Left colon (tissue), 2 donors: ENCODE data around the gene OXLD1. TPM values are rescaled to one million over a fixed set of nuclear protein-coding genes. Genes with fewer than 3 reads are reported as not detected.
A peak's percentile ranks its signal among the peaks of the same experiment; 100 is the strongest.
"Not testable (repeated sequence)": the region's sequence is repeated elsewhere in the genome, so short reads cannot be mapped to it uniquely, and the experiment has no call there.

Source experiments
- ATAC-seq: fragments of 200-7000 bp; cut with Tn5 transposase; one replicate; pipeline ENCODE4 v1.9.1; 2020; ENCODE audit warnings: mild to moderate bottlenecking, moderate library complexity
- DNase-seq, 2 donors: peaks; one replicate each; pipeline ENCODE4 v3.0.0-alpha.2; 2020
- intact Hi-C, 2 donors: fragments of 100-400 bp; cut with DNase I in 1 of 2; cut with micrococcal nuclease in 1 of 2; formaldehyde crosslinking; loops; one replicate each; pipeline versions ENCODE4 v1.11.2 to v1.14.0; 2022; cut with DNase I, micrococcal nuclease
- total RNA-seq, 2 donors: library from RNA; stranded (reverse); fragmentation: NEBNext Ultra II Directional; extraction: Animal tissue kit (Norgen Biotek cat#: 25700); gene quantifications; one replicate each; pipeline ENCODE4 v1.2.1, GENCODE V29; 2021
- donor health status: DM: no; HTN: no; CAD: no.
- donor health status: DM: yes; HTN: yes; CAD: no.

Gene OXLD1
- total RNA-seq, 2 donors from 2014 or later, result 24.6 to 36.6 TPM

- intact Hi-C loops, result no loop called here
- ATAC-seq (no peak), DNase-seq (no peak)
Observed at GRCh38 chr17:81687770-81688541, 21.6 kb upstream of the OXLD1 start.

GRCh38 chr17:81686614-81687013, 20.2 kb upstream of the OXLD1 start:
- ATAC-seq, result no peak
- no peak for DNase-seq
- intact Hi-C loops, result no loop called here

GRCh38 chr17:81685108-81685507, 18.7 kb upstream of the OXLD1 start:
- intact Hi-C loops, result no loop called here
- no peak for DNase-seq
- ATAC-seq, result no peak

GRCh38 chr17:81684442-81684911, 18.1 kb upstream of the OXLD1 start:
- DNase-seq, result no peak

GRCh38 chr17:81683584-81684441, 17.4 kb upstream of the OXLD1 start, which contains the start of the genes ARL16 and HGS:
TSS of gene ARL16 (minus strand) at chr17:81683797. CDS start at chr17:81683753, 44 bp downstream.
TSS of gene HGS (plus strand) at chr17:81684011. CDS start at chr17:81684067, 56 bp downstream.
- intact Hi-C loops, result no loop called here
- peak; percentile 97 to 98 for DNase-seq
- ATAC-seq, result peak; percentile 95

More at GRCh38 chr17:81684442-81684911, 18.1 kb upstream of the OXLD1 start:
- ATAC-seq, result no peak
- intact Hi-C loops, result no loop called here

- intact Hi-C loops, result no loop called here
- DNase-seq (no peak), ATAC-seq (peak; percentile 32)
Observed at GRCh38 chr17:81683208-81683583, 16.8 kb upstream of the OXLD1 start.

GRCh38 chr17:81682565-81683207, 16.3 kb upstream of the OXLD1 start:
- intact Hi-C loops, result no loop called here
- no peak for ATAC-seq

GRCh38 chr17:81681672-81682071, 15.3 kb upstream of the OXLD1 start:
- ATAC-seq, result no peak
- DNase-seq, result no peak
- intact Hi-C loops, result no loop called here

More at GRCh38 chr17:81682565-81683207, 16.3 kb upstream of the OXLD1 start:
- DNase-seq, result no peak

- ATAC-seq, result no peak
- no peak for DNase-seq
- intact Hi-C loops, result no loop called here
Observed at GRCh38 chr17:81680150-81680549, 13.7 kb upstream of the OXLD1 start.

- no peak for DNase-seq
- no peak for ATAC-seq
- intact Hi-C loops, result no loop called here
Observed at GRCh38 chr17:81676906-81677305, 10.5 kb upstream of the OXLD1 start.

GRCh38 chr17:81675515-81676221, 9.3 kb upstream of the OXLD1 start:
- intact Hi-C loops, DNase-seq: not testable (repeated sequence)
- ATAC-seq, result peak; percentile 25

- intact Hi-C loops, result no loop called here
- DNase-seq (no peak), ATAC-seq (no peak)
Observed at GRCh38 chr17:81673561-81674258, 7.3 kb upstream of the OXLD1 start.

GRCh38 chr17:81672954-81673353, 6.5 kb upstream of the OXLD1 start:
- intact Hi-C loops, result no loop called here
- ATAC-seq (no peak), DNase-seq (no peak)

GRCh38 chr17:81672504-81672903, 6.1 kb upstream of the OXLD1 start:
- ATAC-seq, result peak; percentile 7
- DNase-seq, result no peak
- intact Hi-C loops, result no loop called here

- DNase-seq, result no peak
- intact Hi-C loops, result no loop called here
- no peak for ATAC-seq
Observed at GRCh38 chr17:81667754-81668153, 1.3 kb upstream of the OXLD1 start.

GRCh38 chr17:81666092-81666341, 388 bp downstream of the OXLD1 start:
- ATAC-seq, result peak; percentile 31
- intact Hi-C loops, result no loop called here
- DNase-seq, result no peak

GRCh38 chr17:81665205-81666091, 957 bp downstream of the OXLD1 start:
- ATAC-seq, result peak; percentile 36
- intact Hi-C loops, result no loop called here
- peak; percentile 37 to 49 for DNase-seq
